HG03469 (cell line): ENCODE data around the gene GALNT10.

Experiments used
- ATAC-seq: cut with Tn5 transposase; IDR thresholded peaks from one replicate; pipeline ENCODE4 v1.9.1; 2021; ENCODE audit warnings: mild to moderate bottlenecking, moderate library complexity, moderate number of reproducible peaks; ENCODE audit not compliant: unreplicated experiment

Gene GALNT10

DNA sequence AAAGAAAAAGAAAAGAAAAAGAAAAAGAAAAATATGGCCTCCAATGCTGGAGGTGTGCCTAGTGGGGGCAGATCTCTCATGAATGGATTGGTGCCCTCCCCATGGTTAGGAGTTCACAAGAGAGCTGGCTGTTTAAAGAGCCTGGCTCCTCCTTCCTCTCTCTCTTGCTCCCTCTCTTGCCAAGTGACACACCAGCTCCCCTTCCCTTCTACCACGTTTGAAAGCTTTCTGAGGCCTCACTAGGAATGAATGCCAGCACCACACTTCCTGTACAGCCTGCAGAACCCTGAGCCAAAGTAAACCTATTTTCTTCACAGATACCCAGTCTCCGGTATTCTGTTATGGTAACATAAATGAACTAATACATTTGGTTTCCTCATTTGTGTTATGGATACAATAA lies 14.4 kb upstream of the GALNT10 start:
- no peak for ATAC-seq

GRCh38 chr5:154178661-154179060 lies 11.9 kb upstream of the GALNT10 start:
- no peak for ATAC-seq

DNA sequence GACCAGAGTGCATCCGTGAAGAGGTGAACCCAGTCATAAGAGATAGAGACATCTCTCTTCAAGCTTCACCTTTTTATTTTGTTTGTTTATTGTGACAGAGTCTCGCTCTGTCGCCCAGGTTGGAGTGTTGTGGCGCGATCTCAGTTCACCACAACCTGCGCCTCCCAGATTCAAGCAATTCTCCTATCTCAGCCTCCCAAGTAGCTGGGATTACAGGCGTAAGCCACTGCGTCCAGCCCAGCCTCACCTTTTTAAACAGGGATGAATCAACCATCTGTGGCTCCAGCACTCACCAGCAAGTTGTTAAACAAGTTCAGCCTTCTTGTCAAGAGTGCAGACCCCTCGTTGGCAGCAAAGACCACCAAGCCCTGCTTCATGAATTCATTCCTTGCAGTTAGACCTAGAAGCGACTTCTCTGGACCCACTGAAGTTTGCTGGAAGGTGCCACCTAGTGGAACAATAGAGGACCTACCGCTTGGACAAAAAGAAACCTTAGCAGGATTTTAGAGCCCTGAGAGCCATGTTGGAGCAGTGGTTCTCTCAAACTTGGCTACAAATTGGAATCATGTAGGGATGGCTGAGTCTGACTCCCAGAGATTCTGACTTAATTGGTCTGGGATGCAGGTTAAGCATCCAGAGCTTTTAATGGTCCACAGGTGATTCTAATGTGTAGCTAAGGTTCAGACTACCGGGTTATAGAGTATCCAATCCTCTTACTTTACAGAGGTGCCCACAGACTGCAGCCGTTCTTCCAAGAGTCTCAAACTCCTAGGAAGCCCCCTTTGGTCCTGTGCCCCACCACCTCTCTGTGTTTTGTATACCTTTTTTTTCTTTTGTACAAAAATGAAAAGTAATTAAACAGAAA lies 10.5 kb upstream of the GALNT10 start:
- ATAC-seq, result peak; percentile 78

DNA sequence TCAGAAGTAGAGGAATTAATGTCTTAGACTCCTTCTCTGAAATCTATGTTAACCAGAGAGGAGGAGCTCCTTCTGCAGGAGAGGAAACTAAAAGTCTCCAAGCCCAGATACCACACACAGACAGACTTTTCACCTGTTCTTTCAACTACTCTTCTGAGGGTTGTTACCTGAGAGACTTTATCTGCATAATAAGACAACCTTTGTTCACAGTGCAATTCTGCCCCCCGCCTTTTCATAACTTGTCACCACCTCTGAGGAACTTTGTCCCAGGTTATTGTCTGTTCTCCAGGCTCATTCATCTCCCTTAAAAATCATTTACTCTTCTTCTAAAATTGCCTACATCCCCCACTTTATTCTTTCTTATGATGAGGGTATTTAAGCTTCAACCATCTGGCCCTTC lies 9.4 kb upstream of the GALNT10 start:
- no peak for ATAC-seq

DNA sequence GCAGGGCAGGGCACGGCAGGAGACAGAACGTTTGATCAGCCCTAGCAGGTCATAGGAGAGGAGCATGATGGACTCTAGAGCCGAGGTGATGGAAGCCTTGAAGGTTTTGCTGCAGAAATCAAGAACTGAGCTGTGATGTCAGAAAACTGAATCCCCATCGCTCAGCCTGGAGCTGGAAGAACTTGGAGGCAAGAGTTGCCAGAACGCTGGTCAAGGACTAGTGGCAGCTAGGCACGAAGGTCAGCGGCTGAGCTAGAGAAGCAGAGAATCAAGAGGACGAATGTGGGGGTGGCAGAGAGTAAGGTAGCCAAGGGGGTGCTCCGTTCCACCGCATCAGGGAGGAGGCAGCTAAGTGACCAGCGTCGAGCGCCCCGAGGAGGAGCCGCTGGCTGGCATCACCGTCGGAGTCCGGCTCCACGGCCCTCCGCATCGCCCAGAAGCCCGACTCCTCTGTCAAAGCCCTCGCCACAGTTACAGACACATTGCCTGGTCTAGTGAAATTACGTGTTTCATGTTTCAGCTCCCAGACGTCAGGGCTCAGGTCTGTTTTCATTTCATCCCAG lies 1.2 kb upstream of the GALNT10 start:
- ATAC-seq, result no peak

- ATAC-seq, result peak; percentile 59
Observed at GRCh38 chr5:154189819-154190594, 526 bp upstream of the GALNT10 start.

DNA sequence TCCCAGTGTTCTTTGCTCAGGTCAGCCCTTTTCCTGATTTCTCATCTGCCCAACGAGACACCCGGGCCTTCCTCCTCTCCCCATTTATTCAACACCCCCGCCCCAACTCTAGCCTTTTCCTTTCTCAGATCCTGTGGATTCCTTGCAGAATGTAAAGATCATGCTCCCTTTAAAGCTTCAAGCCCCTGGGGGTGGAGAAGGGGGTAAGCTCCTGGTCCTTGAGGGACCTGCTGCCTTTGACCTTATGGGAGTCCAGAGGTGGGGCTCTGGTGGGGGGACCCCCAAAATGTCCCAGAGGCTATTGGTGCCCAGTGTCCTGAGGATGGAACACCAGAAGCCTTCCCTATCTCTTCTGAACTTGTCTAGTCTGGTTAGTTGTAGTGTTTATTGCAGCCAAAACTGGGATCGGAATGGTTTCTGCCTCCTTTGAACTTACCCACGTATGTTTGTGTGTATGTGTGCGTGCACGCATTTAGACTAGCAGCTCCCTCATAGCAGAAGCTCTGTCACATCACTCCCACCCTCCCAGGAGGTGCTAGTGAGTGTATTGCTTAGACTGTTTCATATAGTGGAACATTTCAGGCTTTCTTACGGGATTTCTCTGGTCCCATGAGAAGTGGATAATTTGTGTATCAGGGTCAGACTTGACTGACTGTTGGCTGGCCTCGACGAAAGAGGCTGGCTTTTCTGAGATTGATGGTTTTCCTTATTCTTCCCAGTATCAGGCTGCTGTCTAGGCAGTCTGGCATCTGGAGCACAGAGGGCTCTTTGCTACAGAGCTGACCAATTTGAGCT lies 1.1 kb downstream of the GALNT10 start:
- ATAC-seq, result no peak

DNA sequence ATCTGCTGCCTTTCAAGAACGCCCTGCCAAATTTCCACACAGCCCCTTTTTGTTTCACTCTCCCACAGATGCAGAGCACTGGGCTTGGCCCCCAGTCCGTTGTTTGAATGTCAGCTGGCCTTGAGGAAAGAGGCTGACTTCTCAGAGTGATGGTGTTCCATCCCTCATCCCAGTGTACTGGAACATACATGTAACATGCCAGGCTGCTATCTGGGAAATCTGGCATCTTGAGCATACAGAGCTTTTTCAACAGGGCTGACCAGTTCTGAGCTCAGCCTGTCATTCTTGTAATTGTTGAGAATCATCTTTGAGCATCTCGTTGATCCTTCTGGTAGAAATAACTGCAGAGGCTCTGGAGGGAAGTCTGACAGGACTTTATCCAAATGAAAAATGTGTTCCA lies 2.8 kb downstream of the GALNT10 start:
- no peak for ATAC-seq

DNA sequence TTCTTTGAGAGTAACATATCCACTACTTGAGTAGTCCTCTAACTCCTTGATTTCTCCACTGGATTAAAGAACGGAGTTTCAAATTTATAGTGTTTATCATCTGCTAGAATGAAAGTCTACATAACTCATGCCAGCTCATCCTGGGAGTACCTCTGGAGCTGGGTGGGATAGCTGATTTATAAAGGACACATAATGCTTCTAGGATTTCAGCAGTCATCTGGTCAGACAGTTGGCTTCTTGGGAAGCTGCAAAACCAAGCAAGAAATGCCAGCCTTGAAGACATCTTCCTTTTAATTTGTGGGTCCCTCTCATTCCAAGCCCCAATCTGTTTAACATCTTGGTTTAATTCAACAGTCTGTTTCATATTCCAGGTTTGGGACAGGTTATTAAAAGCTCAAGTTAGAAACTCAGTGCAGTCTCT lies 3.2 kb downstream of the GALNT10 start:
- no peak for ATAC-seq

DNA sequence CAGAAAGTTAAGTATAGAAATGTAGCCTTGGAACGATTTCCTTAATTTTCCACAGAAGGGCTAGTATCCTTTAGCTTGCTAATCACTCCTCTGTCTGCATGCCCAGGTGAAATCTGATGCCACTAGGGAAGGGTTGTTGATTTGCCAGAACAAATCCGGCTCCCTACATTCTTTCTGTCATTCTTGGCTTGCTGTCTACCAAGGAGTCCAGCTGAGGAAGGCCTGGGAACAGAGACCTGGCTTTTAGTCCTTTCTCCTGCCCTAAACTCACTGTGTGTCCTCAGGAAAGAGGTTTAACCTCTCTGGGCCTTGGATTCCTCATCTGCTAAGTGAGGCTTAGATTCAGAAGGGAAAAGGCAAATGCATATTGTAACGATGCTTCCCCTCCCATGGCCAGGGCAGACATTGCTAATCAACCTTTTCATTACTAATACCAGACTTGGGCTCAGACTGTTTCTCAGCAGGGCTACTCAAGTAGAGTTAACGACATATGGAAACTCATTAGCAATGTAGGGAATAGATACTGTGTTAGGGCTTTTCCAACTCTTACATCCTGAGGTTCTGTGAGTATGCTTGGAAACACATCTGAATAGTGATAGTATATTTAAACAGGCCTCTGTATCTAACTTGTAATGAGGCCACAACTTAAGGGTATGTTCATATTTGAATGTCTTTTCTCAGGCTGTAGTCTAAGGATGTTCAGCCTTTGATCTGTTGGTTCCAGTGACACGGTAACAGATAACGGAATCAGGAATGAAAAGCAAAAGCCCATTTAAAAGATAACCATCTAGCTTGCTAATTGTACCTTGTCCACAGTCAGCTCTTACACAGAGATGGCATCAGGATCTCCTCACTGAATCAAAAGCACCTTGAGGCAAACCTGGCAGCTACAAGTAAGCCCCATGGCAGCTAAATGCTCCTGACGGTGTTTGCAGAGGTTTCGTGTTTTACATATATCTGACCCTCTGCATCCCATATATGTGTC lies 4.1 kb downstream of the GALNT10 start:
- no peak for ATAC-seq

- ATAC-seq, result no peak
Observed at GRCh38 chr5:154196281-154196680, 5.7 kb downstream of the GALNT10 start.

DNA sequence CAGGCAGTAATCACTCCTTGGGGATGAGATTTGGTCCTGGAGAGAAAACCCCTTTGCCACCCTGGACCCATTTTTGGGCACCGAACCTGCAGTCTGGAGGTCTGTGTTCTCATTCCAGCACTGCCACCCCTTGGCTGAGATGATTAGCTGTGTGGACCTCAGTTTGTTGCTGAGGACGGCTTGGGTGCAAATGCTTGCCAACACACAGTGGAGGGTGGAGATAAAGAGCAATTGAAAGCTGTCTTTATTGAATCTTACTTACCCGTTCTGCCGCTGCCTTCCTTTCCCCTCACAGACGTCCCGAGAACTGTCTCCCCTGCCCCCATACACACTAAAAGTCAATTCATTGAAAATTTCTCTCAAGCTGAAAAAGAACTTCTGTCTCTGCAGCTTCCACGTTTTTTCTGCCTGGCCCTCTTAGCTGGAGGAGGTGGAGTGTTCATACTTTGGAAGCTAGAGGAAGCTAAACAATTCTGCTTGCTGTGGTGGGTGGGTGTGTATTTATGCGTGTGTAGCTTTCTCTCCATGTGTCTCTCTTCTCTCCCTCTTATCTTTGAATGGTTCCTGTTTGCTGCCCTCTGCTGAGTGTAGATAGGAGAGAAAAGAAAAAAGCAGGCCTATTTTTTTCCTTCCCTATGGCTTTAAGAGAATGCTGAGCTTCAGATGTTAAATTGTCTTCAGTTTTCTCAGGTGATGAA lies 6.6 kb downstream of the GALNT10 start:
- ATAC-seq, result no peak

- ATAC-seq, result no peak
Observed at GRCh38 chr5:154197801-154198491, 7.4 kb downstream of the GALNT10 start.

DNA sequence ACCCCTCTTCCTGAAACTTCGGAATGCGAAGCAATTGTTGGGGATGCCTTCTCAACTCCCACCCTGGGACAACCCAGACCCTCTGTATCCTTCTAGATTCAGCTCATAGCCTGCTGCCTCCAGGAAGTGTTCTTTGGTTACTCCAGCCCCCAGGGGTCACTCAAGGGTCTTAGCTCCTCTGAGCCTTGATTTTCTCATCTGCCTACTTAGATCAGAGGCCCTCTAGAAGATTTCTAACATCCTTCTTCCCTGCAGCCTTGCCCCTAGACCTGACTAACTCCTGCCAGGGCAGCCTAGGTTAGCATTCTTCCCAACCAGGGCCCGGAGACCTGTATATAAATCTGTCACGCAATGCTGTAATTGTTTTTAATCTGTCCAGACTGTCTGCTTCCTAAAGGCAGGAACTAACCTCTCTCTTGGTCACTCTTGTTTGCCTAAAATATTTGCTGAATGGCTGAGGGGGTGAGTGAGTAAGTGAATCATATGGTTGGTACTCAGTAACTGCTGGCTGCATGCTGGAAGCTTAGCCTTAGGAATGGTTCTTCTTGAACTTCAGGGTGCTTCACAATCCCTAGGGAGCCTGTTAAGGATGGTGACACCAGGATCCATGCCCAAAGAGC lies 8.2 kb downstream of the GALNT10 start:
- ATAC-seq, result no peak

DNA sequence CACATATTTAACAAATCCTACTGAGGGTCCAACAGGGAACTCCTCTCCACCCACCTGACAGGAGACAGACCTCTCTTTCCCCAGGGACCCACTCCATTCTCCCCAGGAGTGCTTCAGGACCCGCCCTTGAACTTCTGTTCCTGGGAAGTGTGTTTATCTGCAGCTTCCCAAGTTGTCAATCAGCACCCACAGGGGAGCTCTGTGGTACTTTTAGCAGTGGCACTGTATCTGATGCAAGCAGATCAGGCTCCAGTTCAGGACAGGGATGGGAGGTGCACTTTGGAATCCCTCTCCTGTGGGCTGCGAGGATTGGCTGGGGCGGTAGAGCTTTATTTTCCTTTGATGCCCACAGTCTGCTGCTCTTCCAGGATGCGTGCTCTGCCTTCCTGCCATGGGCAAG lies 8.7 kb downstream of the GALNT10 start:
- ATAC-seq, result no peak

- ATAC-seq, result no peak
Observed at GRCh38 chr5:154199671-154200220, 9.2 kb downstream of the GALNT10 start.

- ATAC-seq, result no peak
Observed at GRCh38 chr5:154200221-154200620, 9.7 kb downstream of the GALNT10 start.
